Neuron (in vitro differentiated cells): ENCODE measurements around the gene SUGT1.
"Not testable (repeated sequence)": the region's sequence is repeated elsewhere in the genome, so short reads cannot be mapped to it uniquely, and the experiment has no call there.

ENCODE experiments used
- H2AFZ ChIP-seq: one replicate; pipeline ENCODE4 v1.6.1; 2013; ENCODE audit warnings: low read depth, mild to moderate bottlenecking, inconsistent platforms, low read length, moderate library complexity
- H3K27me3 ChIP-seq: one replicate; pipeline ENCODE4 v1.6.1; 2013; ENCODE audit warnings: low read length; ENCODE audit not compliant: insufficient read depth
- H3K36me3 ChIP-seq: one replicate; pipeline ENCODE4 v1.6.1; 2013; ENCODE audit warnings: low read length; ENCODE audit not compliant: insufficient read depth
- H3K4me1 ChIP-seq: one replicate; pipeline ENCODE4 v1.6.1; 2013; ENCODE audit warnings: low read length; ENCODE audit not compliant: insufficient read depth
- H3K4me3 ChIP-seq: 2 replicates; pipeline ENCODE4 v1.5.1; 2013; ENCODE audit warnings: mild to moderate bottlenecking, low read length, moderate library complexity
- H3K9me3 ChIP-seq: one replicate; pipeline ENCODE4 v1.6.1; 2013; ENCODE audit warnings: low read length

SUGT1 gene

DNA sequence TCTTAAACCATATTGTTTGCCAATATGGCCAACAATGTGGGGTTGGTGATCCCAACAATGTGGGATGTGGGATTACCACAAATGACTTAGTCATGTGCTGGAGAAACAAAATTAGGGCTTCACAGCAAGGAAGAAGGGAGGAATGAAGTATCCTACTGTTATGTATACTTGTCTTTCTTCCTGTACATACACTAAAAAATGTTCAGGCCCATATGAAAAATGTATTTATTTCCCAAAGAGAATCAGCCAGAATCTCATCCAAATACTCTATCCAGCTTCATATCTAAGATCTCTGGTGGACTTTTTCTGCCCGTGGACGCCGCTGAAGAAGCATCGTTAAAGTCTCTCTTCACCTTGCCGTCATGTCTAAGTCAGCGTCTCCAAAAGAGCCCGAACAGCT, 10.5 kb upstream of the SUGT1 start, which contains the start of gene HNRNPA1L2:
TSS of gene HNRNPA1L2 (plus strand) at position 301 of the 400 bp plus-strand sequence. CDS start at position 363, 62 bp downstream.
- Histone ChIP-seq H3K27me3 (no peaks in the 10 kb centered on the region), H2AFZ (no peak within 1 kb of the TSS), H3K36me3 (peaks cover 39% of the 10 kb centered on the region), H3K4me1 (no peaks in the 10 kb centered on the region), H3K9me3 (no peaks in the 10 kb centered on the region), H3K4me3 (no peak within 1 kb of the TSS)

DNA sequence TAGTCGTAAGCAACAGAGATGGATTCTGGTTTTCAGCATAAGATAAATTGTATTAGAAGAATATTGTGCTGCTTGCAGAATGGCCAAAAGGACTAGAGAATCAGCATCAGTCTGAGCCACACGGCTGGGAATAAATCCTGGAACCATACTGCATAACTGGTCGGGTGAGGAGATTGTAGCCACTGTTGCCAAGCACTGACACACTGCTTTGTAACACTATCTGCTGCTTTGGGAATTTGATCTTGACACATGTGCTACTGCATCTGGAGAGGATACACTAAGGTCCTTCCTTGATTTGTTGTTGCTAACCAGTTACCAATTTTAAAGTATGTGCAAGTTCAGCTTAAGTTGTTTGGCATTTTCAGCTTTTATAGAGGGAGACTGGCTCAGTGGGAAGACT, 8.5 kb upstream of the SUGT1 start:
- H3K4me1 ChIP-seq: no peaks in the 10 kb centered on the region
- H3K27me3 ChIP-seq: no peaks in the 10 kb centered on the region
- H3K4me3 ChIP-seq: no peak overlapping the region
- H3K36me3 ChIP-seq: peaks cover 27% of the 10 kb centered on the region
- no peaks in the 10 kb centered on the region for H3K9me3 ChIP-seq
- H2AFZ ChIP-seq: no peak overlapping the region

DNA sequence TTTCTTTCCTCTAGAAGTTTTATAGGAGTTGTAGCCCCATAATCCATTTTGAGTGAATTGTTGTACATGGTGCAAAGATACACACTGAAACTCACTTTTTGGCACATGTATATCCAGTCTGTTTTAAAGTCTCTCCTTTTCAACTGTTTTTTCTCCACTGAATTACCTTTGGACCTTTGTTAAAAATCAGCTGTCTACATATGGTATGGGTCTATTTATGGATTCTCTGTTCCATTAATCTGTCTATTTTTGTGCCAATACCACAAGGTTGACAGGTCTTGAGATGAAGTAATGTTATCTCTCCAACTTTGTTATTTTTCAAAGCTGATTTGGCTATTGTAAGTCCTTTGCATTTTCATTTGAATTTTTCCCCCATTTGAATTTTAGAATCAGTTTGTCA, 5.7 kb upstream of the SUGT1 start:
- Histone ChIP-seq H3K36me3 (peaks cover 22% of the 10 kb centered on the region), H3K9me3 (no peaks in the 10 kb centered on the region), H2AFZ (no peak overlapping the region), H3K4me1 (peaks cover 7% of the 10 kb centered on the region), H3K4me3 (no peak overlapping the region), H3K27me3 (no peaks in the 10 kb centered on the region)

DNA sequence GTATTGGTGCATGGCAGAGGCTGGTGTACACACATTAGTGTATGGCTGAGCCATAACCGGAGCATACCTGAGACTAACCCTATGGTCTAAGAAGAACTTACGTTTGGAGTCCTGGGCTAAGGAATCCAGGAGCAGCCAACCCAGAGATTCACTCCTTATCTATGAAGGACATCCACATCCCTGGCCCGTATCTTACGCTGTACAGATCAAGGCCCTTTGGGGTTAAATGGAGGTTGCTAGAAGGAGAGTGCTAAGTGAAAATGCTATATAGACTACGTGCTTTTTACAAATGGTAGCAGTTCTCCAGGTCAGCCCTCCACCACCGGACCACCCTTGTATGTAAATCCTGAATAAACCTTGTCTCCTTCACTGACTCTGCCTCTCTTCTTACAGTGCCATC, 1.9 kb upstream of the SUGT1 start:
- Histone ChIP-seq H3K4me3 (peak overlapping the region; percentile 97), H3K36me3 (peaks cover 18% of the 10 kb centered on the region), H3K9me3 (no peaks in the 10 kb centered on the region), H3K4me1 (peaks cover 17% of the 10 kb centered on the region), H2AFZ (no peak overlapping the region), H3K27me3 (no peaks in the 10 kb centered on the region)

DNA sequence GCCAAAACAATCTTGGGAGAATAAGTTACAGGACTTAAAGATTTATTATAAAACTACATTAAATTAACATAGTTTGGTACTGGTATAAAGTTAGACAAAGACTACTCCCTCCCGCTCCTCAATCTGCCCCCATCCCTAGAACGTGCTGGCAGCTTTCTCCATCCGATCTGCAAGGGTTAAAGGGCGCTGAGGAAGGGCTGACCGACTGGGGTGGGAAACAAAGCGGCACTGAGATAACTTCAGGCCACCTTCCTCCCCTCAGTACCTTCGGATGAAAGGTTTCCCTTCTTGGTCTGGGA, 790 bp upstream of the SUGT1 start:
- H3K27me3 ChIP-seq: no peaks in the 10 kb centered on the region
- peaks cover 19% of the 10 kb centered on the region for H3K4me1 ChIP-seq
- peak overlapping the region; percentile 50 for H2AFZ ChIP-seq
- H3K9me3 ChIP-seq: no peaks in the 10 kb centered on the region
- peak overlapping the region; percentile 97 for H3K4me3 ChIP-seq
- H3K36me3 ChIP-seq: peaks cover 23% of the 10 kb centered on the region

DNA sequence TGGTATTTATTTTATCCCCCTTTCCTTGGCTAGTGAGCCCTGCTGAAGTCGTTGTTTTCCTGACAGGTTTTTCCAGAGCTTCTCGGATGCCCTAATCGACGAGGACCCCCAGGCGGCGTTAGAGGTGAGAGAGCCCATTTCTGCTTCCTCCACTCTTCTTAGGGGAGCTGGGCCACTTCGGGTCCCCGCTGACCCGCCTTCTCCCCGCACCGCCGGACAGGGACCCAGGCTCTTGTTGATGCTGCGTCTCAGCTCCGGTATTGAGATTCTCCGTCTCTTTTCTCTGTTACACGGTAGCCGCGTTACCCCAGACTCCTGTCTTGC, 306 bp downstream of the SUGT1 start:
- Histone ChIP-seq H3K9me3 (no peaks in the 10 kb centered on the region), H3K27me3 (no peaks in the 10 kb centered on the region), H3K4me1 (peaks cover 19% of the 10 kb centered on the region), H3K36me3 (peaks cover 30% of the 10 kb centered on the region), H3K4me3 (peak overlapping the region; percentile 97), H2AFZ (peak overlapping the region; percentile 60)

DNA sequence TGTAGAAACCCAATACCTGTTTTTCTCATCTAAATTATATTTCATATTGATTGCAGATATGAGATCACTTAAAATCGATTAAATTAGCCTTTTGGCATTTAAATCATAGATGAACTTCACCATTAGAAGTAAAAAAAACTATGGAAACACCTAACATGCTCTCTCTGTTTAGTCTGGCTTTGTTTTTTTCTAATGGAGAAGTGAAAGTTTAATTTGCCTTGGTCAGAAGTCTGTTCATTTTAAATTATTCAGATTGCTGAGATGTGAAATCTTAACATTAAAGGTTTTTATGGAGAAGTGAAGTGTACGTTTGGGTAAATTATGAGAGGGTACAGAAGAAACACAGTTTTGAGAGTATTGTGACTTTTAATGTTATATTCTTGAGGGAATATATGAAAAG, 6.7 kb downstream of the SUGT1 start:
- H3K36me3 ChIP-seq: peaks cover 66% of the 10 kb centered on the region
- H3K4me3 ChIP-seq: no peak overlapping the region

DNA sequence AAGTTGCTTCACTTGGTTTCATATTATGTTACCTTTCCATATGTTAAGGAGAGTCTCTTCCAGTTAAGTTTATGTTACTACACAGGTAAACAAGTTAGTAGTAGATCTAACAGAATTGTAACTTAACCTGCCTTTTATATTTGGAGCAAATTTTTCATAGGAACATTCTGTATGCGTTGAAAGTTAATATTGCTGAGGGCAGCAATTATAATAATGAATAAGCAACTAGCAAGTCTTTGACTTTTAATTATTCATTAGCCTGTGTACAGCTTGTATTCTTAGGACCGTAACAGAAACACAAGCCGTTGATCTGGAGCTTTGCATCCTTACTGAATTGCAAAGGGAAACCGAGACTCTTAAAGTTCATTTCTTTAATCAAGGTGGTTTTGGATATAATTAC, 11.6 kb downstream of the SUGT1 start:
- Histone ChIP-seq H3K4me3 (no peak overlapping the region), H3K9me3 (no peaks in the 10 kb centered on the region), H3K4me1 (no peaks in the 10 kb centered on the region), H3K36me3 (peaks cover 90% of the 10 kb centered on the region), H2AFZ (no peak overlapping the region), H3K27me3 (no peaks in the 10 kb centered on the region)

More for the DNA sequence above, 6.7 kb downstream of the SUGT1 start:
- no peaks in the 10 kb centered on the region for H3K9me3 ChIP-seq
- H3K27me3 ChIP-seq: no peaks in the 10 kb centered on the region
- peaks cover 6% of the 10 kb centered on the region for H3K4me1 ChIP-seq
- no peak overlapping the region for H2AFZ ChIP-seq

DNA sequence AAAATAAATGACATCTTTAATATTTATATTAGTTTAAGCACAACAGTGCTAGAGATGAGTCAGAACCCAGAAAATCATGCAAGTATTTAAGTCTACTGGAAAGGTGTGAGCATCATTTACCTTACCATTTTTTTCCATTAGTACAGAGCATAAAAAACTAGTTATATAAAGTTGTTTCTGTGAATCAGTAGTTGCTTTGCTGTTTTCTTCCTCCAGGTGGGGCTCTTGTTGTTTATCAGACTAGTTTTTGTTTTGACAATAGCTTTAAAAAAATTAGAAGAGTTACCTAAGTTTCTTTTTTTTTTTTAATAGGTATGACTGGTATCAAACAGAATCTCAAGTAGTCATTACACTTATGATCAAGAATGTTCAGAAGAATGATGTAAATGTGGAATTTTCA, 12.7 kb downstream of the SUGT1 start:
- Histone ChIP-seq H3K27me3 (no peaks in the 10 kb centered on the region), H3K4me3 (no peak overlapping the region), H2AFZ (no peak overlapping the region), H3K4me1 (no peaks in the 10 kb centered on the region), H3K9me3 (no peaks in the 10 kb centered on the region), H3K36me3 (peaks cover 91% of the 10 kb centered on the region)

DNA sequence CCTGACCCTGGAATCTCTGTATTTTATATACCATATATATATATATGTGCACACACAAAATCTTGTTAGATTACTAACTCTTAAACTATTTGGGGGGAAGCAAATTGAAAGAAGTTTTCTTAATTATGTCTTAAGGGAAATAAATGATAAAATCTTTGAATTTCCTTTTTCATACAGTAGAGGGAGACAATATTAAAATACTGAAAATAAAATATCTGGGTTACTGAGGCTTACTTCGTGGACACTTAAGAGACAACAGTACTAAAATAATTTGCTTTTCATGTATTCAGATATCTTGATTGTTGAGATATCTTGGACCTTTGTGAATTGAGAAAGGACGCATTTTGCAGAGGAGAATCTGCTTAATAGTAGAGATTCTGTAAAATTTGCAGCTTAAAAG, 17.0 kb downstream of the SUGT1 start:
- Histone ChIP-seq H2AFZ (no peak overlapping the region), H3K4me3 (no peak overlapping the region), H3K9me3 (no peaks in the 10 kb centered on the region), H3K4me1 (no peaks in the 10 kb centered on the region), H3K36me3 (peaks cover 68% of the 10 kb centered on the region), H3K27me3 (no peaks in the 10 kb centered on the region)

DNA sequence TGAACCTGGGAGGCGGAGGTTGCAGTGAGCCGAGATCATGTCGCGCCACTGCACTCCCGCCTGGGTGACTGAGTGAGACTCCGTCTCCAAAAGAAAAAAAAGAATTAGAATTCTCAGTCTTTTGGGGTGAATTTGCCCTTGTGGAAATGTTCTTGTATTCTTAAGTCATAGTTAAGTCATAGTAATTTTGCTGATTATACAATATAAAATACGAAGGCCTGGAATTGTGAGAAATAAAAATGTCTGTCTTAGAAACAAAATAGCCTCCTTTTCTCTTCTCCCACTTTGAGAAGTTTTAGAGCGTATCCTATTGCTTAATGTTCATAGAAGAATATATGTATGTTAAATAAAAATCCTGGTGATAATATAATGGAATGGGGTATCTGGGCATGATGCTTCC, 18.1 kb downstream of the SUGT1 start:
- no peaks in the 10 kb centered on the region for H3K4me1 ChIP-seq
- peaks cover 64% of the 10 kb centered on the region for H3K36me3 ChIP-seq
- no peak overlapping the region for H3K4me3 ChIP-seq
- H2AFZ ChIP-seq: no peak overlapping the region
- no peaks in the 10 kb centered on the region for H3K27me3 ChIP-seq
- H3K9me3 ChIP-seq: no peaks in the 10 kb centered on the region

DNA sequence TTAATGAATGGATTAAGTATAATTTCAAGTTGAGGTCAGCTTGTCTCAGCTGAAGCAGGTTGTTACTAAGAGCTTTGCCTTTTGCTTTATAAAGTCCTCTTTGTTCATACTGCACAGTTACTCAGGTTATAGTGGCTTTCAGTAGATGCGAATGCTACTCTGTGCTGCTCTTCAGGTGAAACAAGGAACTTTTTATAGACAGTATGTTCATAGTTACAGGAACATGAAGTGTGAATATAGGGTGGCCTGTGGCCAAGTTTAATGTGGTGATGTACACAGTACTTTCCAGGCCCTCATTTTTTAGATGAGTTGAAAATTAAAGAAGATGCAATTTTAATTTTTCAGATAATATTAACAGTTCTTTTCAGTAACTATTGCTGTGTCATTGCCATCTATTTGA, 20.8 kb downstream of the SUGT1 start:
- no peak overlapping the region for H3K4me3 ChIP-seq
- no peak overlapping the region for H2AFZ ChIP-seq
- no peaks in the 10 kb centered on the region for H3K4me1 ChIP-seq
- H3K9me3 ChIP-seq: no peaks in the 10 kb centered on the region
- peaks cover 62% of the 10 kb centered on the region for H3K36me3 ChIP-seq
- H3K27me3 ChIP-seq: no peaks in the 10 kb centered on the region

DNA sequence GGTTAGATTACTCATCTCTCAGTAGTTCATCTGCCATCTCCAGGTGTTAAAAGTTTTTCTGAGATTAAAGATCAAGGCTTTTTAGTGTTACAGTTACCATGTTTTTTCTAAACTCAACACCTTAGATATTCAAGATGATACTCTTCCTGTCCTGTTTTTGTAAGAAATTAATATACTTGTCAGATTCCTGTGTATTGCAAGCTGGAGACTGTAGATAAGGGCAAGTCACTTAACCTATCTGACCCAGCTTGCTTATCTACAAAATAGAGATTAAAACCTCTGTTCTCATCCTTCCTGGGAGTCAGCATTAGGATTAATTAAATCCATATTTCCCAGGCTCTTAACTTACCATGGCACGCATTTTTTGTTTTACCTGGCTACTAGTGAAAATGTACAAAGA, 25.2 kb downstream of the SUGT1 start:
- Histone ChIP-seq H3K9me3 (no peaks in the 10 kb centered on the region), H3K36me3 (peaks cover 74% of the 10 kb centered on the region), H3K4me3 (no peak overlapping the region), H2AFZ (no peak overlapping the region), H3K27me3 (no peaks in the 10 kb centered on the region), H3K4me1 (no peaks in the 10 kb centered on the region)

DNA sequence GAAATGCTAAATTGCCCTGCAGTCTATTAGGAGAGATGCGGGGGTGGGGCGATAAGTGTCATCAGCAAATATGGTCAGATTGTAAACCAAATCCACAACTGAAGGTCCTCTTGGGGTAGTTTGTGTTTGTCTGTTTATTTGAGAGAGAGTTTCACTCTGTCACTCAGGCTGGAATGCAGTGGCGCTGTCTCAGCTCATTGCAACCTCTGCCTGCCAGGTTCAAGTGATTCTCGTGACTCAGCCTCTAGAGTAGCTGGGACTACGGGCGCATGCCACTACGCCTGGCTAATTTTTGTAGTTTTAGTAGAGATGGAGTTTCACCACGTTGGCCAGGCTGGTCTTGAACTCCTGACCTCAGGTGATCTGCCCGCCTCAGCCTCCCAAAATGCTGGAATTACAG, 33.2 kb downstream of the SUGT1 start:
- H2AFZ ChIP-seq, H3K9me3 ChIP-seq, H3K4me1 ChIP-seq, H3K27me3 ChIP-seq, H3K4me3 ChIP-seq: not testable (repeated sequence)
- H3K36me3 ChIP-seq: peaks cover 66% of the 10 kb centered on the region
